ENCODE data around the gene LRRC8A. TPM values are rescaled to one million over a fixed set of nuclear protein-coding genes. Genes with fewer than 3 reads are reported as not detected.

The LRRC8A gene
- total RNA-seq, 1 experiment from 2014 or later = 22.0 TPM

GRCh38 chr9:128881884-128882676 lies at the start of gene LRRC8A, which contains the start of gene KYAT1 (continued):
- TF ChIP-seq, protein P1, sequence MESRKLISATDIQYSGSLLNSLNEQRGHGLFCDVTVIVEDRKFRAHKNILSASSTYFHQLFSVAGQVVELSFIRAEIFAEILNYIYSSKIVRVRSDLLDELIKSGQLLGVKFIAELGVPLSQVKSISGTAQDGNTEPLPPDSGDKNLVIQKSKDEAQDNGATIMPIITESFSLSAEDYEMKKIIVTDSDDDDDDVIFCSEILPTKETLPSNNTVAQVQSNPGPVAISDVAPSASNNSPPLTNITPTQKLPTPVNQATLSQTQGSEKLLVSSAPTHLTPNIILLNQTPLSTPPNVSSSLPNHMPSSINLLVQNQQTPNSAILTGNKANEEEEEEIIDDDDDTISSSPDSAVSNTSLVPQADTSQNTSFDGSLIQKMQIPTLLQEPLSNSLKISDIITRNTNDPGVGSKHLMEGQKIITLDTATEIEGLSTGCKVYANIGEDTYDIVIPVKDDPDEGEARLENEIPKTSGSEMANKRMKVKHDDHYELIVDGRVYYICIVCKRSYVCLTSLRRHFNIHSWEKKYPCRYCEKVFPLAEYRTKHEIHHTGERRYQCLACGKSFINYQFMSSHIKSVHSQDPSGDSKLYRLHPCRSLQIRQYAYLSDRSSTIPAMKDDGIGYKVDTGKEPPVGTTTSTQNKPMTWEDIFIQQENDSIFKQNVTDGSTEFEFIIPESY (IDR thresholded peaks at IDR 0.05; ENCODE audit: extremely low read depth, insufficient replicate concordance, low read length) = peak; percentile 71
- TF ChIP-seq SP1 (IDR thresholded peaks at IDR 0.05; ENCODE audit: low read depth) = no peak
- no peak for TF ChIP-seq EZH2phosphoT487 (IDR thresholded peaks at IDR 0.05; ENCODE audit: borderline replicate concordance)

DNA sequence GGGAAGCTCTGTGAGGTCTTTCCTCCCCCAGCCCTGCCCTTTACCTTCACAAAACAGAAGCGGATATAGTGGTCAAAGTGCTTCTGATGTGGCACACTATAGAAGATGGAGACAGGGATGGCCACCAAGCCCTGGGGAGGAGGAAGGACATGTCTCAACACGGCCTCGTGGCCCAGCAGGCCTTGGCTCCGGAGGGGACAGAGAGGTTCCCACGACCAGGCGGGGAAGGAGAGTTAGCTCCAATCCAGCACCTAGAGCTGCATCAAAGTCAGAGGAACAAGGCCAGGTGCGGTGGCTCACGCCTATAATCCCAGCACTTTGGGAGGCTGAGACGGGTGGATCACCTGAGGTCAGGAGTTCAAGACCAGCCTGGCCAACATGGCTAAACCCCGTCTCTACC lies 48.2 kb upstream of the LRRC8A start:
- Histone ChIP-seq H2AFZ (ENCODE audit: low read depth, low read length, poor library complexity, severe bottlenecking) (no peak overlapping the region), H3K4me3 (replicated peaks in 1 of 2; ENCODE audit: low read depth in 1 of 2, low read length in 2 of 2) (no peak overlapping the region), H3K4me2 (ENCODE audit: low read length) (no peak overlapping the region), H3K9ac (ENCODE audit: low read length) (no peak overlapping the region), H3K79me2 (ENCODE audit: insufficient read depth, low read length) (peaks cover 7% of the 10 kb centered on the region), H3K27ac (ENCODE audit: low read depth, low read length) (no peak overlapping the region), H4K20me1 (ENCODE audit: insufficient read depth) (no peaks in the 10 kb centered on the region), H3K9me3 (ENCODE audit: control insufficient read depth in 1 of 2, insufficient read depth in 1 of 2, low read depth in 1 of 2, low read length in 2 of 2) (no peaks in the 10 kb centered on the region), H3K27me3 (ENCODE audit: insufficient read depth, low read length) (no peaks in the 10 kb centered on the region), H3K36me3 (ENCODE audit: control insufficient read depth in 1 of 2, insufficient read depth in 2 of 2, low read length in 2 of 2) (no peaks in the 10 kb centered on the region), H3K9me2 (ENCODE audit: insufficient read depth) (no peaks in the 10 kb centered on the region), H3K4me1 (ENCODE audit: control insufficient read depth in 1 of 2, insufficient read depth in 2 of 2, low read length in 2 of 2) (peaks cover 7 to 11% of the 10 kb centered on the region in 2 experiments)
- DNase-seq (ENCODE audit: low read depth, low spot score) = no peak
- RAD21 ChIA-PET (ENCODE audit: low non-redundant PET in 1 of 2, low total read pairs in 2 of 2, uncharacterized antibody in 2 of 2, unreplicated experiment in 2 of 2) = no interaction called here
- POLR2A ChIA-PET = no interaction called here
- CTCF ChIA-PET = no interaction called here
- intact Hi-C loops (cut with micrococcal nuclease) = no loop called here
- ATAC-seq = no peak
- TF ChIP-seq POLR2AphosphoS5 (IDR thresholded peaks at IDR 0.05; ENCODE audit: low read depth, low read length) (no peak), POLR2A (IDR thresholded peaks at IDR 0.05; ENCODE audit: borderline replicate concordance, extremely low read depth, insufficient read depth, insufficient read length) (no peak), ZNF274 (IDR thresholded peaks at IDR 0.05; ENCODE audit: low read depth, low read length) (no peak), ELF1 (IDR thresholded peaks at IDR 0.05; ENCODE audit: borderline replicate concordance, low read depth) (no peak), EZH2phosphoT487 (IDR thresholded peaks at IDR 0.05; ENCODE audit: borderline replicate concordance) (no peak), CBX3 (IDR thresholded peaks at IDR 0.05; ENCODE audit: low read depth) (no peak), SP1 (IDR thresholded peaks at IDR 0.05; ENCODE audit: low read depth) (no peak), TCF7L2 (IDR thresholded peaks at IDR 0.05; ENCODE audit: borderline replicate concordance, extremely low read depth, insufficient read depth, insufficient read length) (no peak), FOSL1 (IDR thresholded peaks at IDR 0.05; ENCODE audit: low read depth) (no peak), ZFX (IDR thresholded peaks at IDR 0.05) (no peak), CEBPB (IDR thresholded peaks at IDR 0.05; ENCODE audit: low read depth) (no peak), RAD21 (IDR thresholded peaks at IDR 0.05; ENCODE audit: low read depth) (no peak)
- TF ChIP-seq, protein P2, sequence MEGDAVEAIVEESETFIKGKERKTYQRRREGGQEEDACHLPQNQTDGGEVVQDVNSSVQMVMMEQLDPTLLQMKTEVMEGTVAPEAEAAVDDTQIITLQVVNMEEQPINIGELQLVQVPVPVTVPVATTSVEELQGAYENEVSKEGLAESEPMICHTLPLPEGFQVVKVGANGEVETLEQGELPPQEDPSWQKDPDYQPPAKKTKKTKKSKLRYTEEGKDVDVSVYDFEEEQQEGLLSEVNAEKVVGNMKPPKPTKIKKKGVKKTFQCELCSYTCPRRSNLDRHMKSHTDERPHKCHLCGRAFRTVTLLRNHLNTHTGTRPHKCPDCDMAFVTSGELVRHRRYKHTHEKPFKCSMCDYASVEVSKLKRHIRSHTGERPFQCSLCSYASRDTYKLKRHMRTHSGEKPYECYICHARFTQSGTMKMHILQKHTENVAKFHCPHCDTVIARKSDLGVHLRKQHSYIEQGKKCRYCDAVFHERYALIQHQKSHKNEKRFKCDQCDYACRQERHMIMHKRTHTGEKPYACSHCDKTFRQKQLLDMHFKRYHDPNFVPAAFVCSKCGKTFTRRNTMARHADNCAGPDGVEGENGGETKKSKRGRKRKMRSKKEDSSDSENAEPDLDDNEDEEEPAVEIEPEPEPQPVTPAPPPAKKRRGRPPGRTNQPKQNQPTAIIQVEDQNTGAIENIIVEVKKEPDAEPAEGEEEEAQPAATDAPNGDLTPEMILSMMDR (IDR thresholded peaks at IDR 0.05 in 2 of 3, conservative IDR thresholded peaks at IDR 0.05 in 1 of 3; ENCODE audit: borderline replicate concordance in 1 of 3, insufficient read depth in 1 of 3, low read depth in 2 of 3, low read length in 2 of 3) = no peak
- TF ChIP-seq, protein P3, sequence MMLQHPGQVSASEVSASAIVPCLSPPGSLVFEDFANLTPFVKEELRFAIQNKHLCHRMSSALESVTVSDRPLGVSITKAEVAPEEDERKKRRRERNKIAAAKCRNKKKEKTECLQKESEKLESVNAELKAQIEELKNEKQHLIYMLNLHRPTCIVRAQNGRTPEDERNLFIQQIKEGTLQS (IDR thresholded peaks at IDR 0.05) = no peak
- BruUV-seq (replicated peaks) = no TSS peak
